Mononuclear cell (primary cell): Measurements from ENCODE around the gene SUCLG2. TPM values are rescaled to one million over a fixed set of nuclear protein-coding genes. Genes with fewer than 3 reads are reported as not detected.

Experiments used
- H3K27me3 ChIP-seq: 2 replicates; pipeline ENCODE4 v1.6.0; 2011; ENCODE audit warnings: low read length, control low read depth; ENCODE audit not compliant: insufficient read depth
- H3K4me1 ChIP-seq: 2 replicates; pipeline ENCODE4 v1.5.1; 2011; ENCODE audit warnings: mild to moderate bottlenecking, low read length, control low read depth; ENCODE audit not compliant: insufficient read depth
- H3K4me3 ChIP-seq: 2 replicates; pipeline ENCODE4 v1.5.1; 2011; ENCODE audit warnings: mild to moderate bottlenecking, low read length, moderate library complexity
- H3K9me3 ChIP-seq: 2 replicates; pipeline ENCODE4 v1.5.1; 2011; ENCODE audit warnings: low read depth, mild to moderate bottlenecking, control low read depth, low read length
- total RNA-seq: library from RNA; depleted of rRNA; stranded (reverse); fragments of >200 nt; gene quantifications from one replicate; pipeline ENCODE4 v1.2.3, GENCODE V29; 2012

Gene SUCLG2
- total RNA-seq, 1 donor = 63.8 TPM

DNA sequence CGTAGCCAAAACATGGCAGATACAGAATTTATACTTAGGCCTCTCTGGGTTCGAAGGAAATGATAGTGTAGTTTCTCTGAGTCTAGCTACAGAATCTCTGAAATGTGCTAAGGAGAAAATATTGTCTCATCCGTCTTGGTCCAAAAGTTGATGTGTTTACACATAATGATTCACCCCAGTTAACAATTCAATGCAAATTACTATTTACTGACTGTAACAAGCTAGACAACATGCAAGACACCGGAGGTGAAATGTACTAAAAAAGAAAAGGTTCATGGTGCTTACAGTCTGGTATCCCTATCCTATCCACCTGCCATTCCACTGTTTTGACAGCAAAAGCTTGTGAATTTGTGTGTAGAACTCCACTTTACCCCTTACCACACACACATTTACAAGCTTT lies 146.8 kb downstream of the SUCLG2 start:
- H3K9me3 ChIP-seq = no peaks in the 10 kb centered on the region
- no peak overlapping the region for H3K4me3 ChIP-seq
- H3K4me1 ChIP-seq = no peaks in the 10 kb centered on the region
- no peaks in the 10 kb centered on the region for H3K27me3 ChIP-seq

DNA sequence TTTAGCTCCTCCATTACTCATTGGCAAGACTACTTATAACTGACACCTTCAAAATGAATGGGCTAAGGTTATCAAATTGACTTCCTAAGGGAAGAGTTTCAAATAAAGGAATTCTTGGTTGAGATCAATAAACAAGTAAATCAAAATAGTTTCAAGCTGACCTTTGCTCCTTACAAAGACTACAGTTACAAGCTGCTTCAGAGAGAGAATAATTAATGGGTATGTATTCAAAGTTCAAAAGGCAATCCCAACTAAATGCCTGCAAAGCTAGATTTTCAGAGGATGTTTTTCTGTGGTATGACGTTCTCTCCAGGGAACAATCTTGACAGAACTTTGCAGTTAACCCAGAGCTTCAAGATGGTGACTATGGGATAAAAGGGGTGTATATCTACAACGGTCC lies 153.7 kb downstream of the SUCLG2 start:
- H3K9me3 ChIP-seq = no peaks in the 10 kb centered on the region
- H3K27me3 ChIP-seq = no peaks in the 10 kb centered on the region
- no peak overlapping the region for H3K4me3 ChIP-seq
- no peaks in the 10 kb centered on the region for H3K4me1 ChIP-seq

DNA sequence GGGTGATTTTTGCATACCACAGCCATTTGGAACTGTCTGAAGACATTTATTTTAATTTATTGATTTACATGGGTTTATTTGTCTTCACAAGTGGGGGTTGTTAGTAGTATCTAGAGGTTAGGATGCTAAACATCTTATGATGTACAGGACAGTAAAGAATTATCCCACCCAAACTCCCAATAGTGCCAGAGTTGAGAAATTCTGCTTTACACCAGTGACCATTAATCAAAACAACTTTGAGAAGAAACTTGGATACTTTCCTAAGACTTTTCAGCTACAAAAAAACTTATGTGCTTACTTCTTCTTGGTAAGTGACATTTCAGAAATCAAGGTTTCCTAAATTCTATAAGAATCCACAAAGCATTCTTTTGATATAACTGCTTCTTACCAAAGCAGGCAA lies 156.7 kb downstream of the SUCLG2 start:
- Histone ChIP-seq H3K27me3 (no peaks in the 10 kb centered on the region), H3K4me1 (no peaks in the 10 kb centered on the region), H3K4me3 (no peak overlapping the region), H3K9me3 (no peaks in the 10 kb centered on the region)

DNA sequence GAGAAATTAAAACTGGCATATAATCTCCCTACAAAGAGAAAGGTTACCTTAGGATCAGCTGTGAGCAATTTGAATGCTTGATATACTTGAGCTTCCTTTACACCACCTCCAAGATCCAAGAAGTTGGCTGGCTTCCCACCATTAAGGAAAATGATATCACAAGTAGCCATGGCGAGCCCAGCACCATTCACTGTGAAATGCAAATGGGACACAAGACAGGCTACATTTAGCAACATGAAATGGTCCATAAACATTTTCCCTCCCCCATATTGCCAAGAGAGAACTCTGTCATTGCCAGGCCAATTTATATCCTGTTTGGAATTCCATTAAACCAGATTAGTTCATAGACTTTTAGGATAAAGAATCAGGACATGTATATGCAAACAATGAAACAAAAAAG lies 158.7 kb downstream of the SUCLG2 start:
- Histone ChIP-seq H3K4me1 (no peaks in the 10 kb centered on the region), H3K27me3 (no peaks in the 10 kb centered on the region), H3K9me3 (no peaks in the 10 kb centered on the region), H3K4me3 (no peak overlapping the region)

DNA sequence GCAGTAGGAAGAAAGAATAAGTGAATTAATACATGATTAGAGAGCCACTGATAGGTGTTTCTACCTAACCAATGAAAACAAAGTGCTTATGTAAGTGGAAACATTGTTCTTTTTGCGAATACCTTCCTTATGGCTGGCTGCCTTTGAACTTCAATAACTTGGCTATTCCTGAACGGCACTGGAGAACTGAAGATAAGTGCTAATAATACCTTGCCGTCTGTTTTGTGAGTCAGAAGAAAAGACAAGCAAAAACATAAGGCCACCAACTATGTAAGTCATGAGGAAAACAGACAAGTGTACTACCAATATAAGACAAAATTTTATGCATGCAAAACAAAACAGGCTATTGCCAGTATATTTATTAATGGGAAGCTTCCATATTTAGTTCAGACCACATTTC lies 160.6 kb downstream of the SUCLG2 start:
- Histone ChIP-seq H3K4me3 (no peak overlapping the region), H3K9me3 (no peaks in the 10 kb centered on the region), H3K4me1 (no peaks in the 10 kb centered on the region), H3K27me3 (no peaks in the 10 kb centered on the region)

DNA sequence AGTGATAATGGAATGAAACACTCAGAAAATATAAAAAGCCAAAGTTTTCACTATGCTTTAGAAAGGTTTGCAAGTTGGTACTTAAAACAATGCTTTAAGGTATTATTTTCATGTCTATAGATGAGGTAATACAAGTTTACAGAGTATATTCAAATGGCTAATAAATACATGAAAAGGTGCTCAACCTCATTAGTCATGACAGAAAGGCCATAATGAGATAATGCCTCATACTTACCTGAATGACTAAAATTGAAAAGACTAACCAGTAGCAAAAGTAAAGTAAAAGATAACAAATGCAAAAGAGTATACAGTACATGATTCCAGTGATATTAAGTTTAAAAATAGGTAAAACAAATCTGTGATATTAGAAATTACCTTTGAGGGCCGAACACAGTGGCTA lies 163.8 kb downstream of the SUCLG2 start:
- Histone ChIP-seq H3K4me1 (no peaks in the 10 kb centered on the region), H3K27me3 (no peaks in the 10 kb centered on the region), H3K9me3 (no peaks in the 10 kb centered on the region), H3K4me3 (no peak overlapping the region)

DNA sequence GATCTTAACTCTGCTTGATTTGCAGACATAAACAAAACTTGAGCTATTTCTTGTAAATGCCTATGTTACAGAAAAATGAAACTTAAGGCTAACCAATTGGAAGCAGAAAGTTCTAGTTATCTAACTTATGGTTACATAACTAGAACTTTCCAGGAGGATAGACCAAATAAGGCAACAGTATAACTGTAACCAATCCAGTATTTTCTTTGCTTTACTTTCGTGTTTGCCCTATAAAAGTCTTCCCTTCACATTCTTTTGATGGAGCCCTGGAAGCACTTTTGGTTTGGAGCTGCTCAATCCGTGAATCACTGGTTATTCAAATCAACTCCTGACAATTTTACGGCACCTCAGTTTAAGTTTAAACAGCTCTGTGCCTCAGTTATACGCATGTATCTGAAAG lies 164.6 kb downstream of the SUCLG2 start:
- no peaks in the 10 kb centered on the region for H3K27me3 ChIP-seq
- H3K4me1 ChIP-seq = no peaks in the 10 kb centered on the region
- H3K4me3 ChIP-seq = no peak overlapping the region

DNA sequence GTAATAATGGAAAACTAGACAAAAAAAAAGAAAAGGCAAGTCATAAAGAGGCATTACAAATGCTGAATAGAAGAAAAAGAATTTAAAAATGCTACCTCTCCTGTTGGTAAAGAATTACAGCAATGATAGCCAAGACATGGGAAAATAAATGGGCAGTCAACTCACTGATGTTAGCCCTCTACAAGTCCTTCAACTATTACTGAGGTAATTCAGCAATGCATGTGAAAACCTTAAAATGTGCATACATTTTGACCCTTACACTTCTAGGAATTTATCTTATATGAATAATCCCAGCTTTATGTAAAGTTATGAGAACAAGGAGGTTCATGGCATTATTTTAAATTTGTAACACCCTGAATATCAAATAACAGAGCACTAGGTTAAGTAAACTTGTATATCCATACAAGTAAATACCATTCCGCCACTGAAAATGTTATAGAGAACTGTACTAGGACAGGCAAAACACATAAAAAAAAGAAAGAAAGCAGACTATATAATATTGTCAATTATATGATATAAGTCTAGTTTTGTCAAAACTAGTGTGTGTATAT lies 166.8 kb downstream of the SUCLG2 start:
- no peaks in the 10 kb centered on the region for H3K27me3 ChIP-seq
- H3K4me1 ChIP-seq = no peaks in the 10 kb centered on the region
- H3K9me3 ChIP-seq = no peaks in the 10 kb centered on the region
- no peak overlapping the region for H3K4me3 ChIP-seq

More for the DNA sequence above, 164.6 kb downstream of the SUCLG2 start:
- no peaks in the 10 kb centered on the region for H3K9me3 ChIP-seq

DNA sequence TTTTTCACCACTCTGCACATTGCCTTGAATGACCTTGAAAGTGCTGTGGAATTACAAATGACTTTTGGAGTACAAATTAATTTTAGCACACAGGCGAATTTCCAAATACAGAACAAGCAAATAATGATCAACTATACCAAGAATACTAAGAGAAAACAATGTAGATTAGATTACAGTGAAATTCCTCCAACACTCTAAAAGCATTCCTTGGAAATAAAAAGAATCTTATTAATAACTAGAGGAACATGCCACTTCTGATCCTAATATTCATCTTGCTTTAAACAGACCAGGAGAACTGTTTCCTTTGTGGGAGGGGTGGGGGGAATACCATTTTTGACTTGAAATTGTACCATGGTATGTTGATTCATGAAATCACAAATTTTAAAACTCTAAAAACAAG lies 167.5 kb downstream of the SUCLG2 start:
- Histone ChIP-seq H3K9me3 (no peaks in the 10 kb centered on the region), H3K27me3 (no peaks in the 10 kb centered on the region), H3K4me3 (no peak overlapping the region), H3K4me1 (no peaks in the 10 kb centered on the region)

DNA sequence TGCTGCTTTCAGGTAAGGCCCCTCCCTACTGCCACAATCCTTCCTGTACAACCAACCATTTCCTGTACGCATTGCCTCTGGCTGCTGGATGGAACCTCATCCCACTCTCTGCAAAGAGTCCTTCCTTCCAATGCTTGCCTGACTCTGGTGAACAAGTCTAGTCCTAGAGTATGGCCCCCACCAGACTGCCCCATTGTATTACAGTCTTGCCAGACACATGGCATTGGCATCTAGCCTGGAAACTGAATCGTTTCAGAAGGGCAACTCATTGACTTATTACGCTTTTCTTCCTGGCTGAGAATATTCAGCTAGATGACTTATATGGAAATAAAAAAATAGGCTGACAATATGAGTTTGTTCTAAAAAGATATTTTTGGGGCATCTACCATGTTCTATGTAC lies 170.3 kb downstream of the SUCLG2 start:
- Histone ChIP-seq H3K4me3 (no peak overlapping the region), H3K9me3 (no peaks in the 10 kb centered on the region), H3K27me3 (no peaks in the 10 kb centered on the region), H3K4me1 (no peaks in the 10 kb centered on the region)

DNA sequence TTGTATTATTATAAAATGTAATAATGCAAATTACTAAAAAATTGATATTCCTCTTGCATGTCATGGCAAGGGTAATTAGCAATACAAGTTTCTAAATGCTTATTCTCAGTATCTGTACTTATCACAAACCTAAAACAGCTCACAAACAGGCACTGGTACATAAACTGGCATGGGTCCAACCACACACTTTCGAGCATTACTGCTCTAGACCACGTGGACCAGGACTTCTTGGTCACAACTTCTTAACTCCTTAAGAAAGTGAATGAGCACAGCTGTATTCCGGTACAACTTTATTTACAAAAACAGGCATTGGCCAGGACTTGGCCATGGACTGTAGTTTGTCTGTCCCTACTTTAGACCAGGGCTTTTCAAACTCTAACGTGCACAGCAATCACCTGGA lies 173.3 kb downstream of the SUCLG2 start:
- H3K9me3 ChIP-seq = no peaks in the 10 kb centered on the region
- no peak overlapping the region for H3K4me3 ChIP-seq
- no peaks in the 10 kb centered on the region for H3K4me1 ChIP-seq
- H3K27me3 ChIP-seq = no peaks in the 10 kb centered on the region

DNA sequence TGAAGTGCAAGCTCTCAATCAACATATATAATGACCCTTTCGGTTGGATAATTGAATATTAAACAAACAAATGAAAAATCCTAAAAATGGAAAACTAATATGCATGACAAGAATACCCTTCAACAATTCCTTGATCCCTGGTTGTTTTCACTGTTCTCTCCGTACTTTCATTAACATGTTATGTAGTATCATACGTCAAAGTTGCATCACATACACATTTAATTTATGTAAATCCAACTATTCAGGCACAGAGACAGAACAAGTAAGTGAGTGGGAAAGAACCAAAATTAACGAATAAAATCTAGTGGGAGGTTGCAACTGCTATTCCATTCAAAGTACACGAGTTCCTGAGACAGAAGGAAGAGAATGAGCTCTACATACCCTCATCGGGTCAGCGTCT lies 176.0 kb downstream of the SUCLG2 start:
- no peaks in the 10 kb centered on the region for H3K27me3 ChIP-seq
- H3K4me1 ChIP-seq = no peaks in the 10 kb centered on the region
- no peaks in the 10 kb centered on the region for H3K9me3 ChIP-seq
- H3K4me3 ChIP-seq = no peak overlapping the region

DNA sequence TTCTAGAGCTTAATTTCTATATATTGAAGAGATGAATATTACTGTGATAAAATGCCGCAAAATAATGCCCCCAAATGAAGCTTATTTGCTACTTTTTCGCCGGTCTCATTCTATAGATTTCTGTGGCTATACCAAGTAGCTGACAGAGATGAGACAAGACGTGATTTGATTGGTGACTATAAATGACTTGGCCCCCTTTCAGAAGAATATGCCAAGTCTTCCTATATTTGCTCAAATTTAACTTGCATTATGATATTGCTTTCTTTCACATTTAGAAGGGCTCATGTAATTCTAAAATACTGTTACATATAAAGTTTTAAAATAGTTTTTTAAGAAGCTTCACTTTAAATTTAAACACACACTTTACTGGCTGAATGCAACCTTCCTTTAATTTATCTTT lies 180.1 kb downstream of the SUCLG2 start:
- Histone ChIP-seq H3K9me3 (no peaks in the 10 kb centered on the region), H3K4me1 (no peaks in the 10 kb centered on the region), H3K27me3 (no peaks in the 10 kb centered on the region), H3K4me3 (no peak overlapping the region)

DNA sequence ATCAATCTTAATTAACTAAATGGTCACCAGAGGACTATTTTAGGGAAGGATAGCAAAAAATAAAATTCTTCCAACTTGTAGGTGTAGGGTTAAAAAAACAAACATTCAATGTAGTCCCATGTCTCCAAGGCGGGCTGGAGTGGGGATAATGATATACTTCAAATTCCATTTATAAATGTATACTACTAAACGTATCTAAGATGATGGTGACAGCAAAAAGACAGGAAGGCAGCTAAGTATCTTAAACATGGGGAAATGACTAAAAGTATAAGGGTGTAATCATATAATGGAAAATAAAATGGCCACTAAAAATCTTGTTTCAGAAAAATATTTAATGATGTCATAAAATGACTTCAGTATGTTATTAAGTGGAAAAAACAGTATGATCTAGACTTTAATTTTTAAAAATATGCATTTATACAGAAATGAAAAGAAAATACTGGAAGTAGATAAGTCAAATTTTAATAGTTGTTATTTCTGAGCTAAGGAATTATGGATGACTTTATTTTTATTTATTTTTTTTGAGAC lies 181.7 kb downstream of the SUCLG2 start:
- no peaks in the 10 kb centered on the region for H3K27me3 ChIP-seq
- H3K4me1 ChIP-seq = no peaks in the 10 kb centered on the region
- no peak overlapping the region for H3K4me3 ChIP-seq
- no peaks in the 10 kb centered on the region for H3K9me3 ChIP-seq

DNA sequence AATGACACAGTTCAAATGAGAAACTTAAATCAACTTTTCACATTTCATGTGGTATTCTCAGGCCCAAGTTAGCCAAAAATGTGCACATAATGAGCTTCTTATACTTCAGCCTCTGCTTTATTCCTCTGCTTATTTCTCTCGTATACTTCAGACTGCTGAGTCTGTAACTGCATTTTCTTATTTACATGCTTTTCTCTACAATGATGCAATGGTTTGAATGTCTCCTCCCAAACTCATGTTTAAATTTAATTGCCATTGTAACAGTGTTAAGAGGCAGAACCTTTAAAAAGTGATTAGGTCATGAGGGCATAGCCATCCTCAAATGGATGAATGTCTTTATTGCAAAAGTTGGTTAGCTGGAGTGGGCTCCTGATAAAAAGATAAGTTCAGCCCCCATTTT lies 184.2 kb downstream of the SUCLG2 start:
- no peaks in the 10 kb centered on the region for H3K27me3 ChIP-seq

DNA sequence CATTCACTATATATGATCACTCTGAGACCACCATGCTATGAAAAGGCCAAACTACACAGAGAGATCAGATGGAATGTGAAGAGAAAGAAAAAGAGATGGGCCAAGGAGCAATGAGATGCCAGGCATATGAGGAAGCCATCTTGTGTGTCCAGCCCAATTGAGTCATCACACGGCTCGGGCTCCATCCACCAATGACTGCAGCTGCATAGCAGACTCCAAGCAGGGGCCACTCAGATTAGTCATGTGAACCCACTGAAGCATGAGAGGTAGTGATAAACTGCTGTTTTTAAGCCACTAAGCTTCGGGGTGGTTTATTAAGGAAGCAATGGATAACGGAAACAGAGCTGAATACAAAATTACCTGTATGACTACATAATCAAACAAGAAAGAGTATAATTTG lies 185.9 kb downstream of the SUCLG2 start:
- Histone ChIP-seq H3K4me3 (no peak overlapping the region), H3K27me3 (no peaks in the 10 kb centered on the region), H3K9me3 (no peaks in the 10 kb centered on the region), H3K4me1 (no peaks in the 10 kb centered on the region)

More for the DNA sequence above, 184.2 kb downstream of the SUCLG2 start:
- Histone ChIP-seq H3K9me3 (no peaks in the 10 kb centered on the region), H3K4me3 (no peak overlapping the region), H3K4me1 (no peaks in the 10 kb centered on the region)
